Suppressor macrophage (primary cell): Measurements from ENCODE around the gene HPN.
A peak's percentile ranks its signal among the peaks of the same experiment; 100 is the strongest.
"Not testable (repeated sequence)": the region's sequence is repeated elsewhere in the genome, so short reads cannot be mapped to it uniquely, and the experiment has no call there.

Experiments
- DNase-seq, 4 experiments: peaks; one replicate each; pipeline ENCODE4 v3.0.0-alpha.2; 2020 to 2022
- total RNA-seq, 17 experiments: gene quantifications; one replicate each; lab custom pipeline; 2026; ENCODE audit warnings: mixed read lengths in 6 of 17, inconsistent platforms in 3 of 17; lab: John Stamatoyannopoulos, UW

The HPN gene
- 0.03 to 14.2 (median 1.7) reads per million in 17 experiments for total RNA-seq

- DNase-seq: no peak
These were observed at the start of gene HPN for GRCh38 chr19:35041548-35042055. TSS of gene HPN (plus strand) at chr19:35041721. CDS start at chr19:35042507, 786 bp downstream.

DNA sequence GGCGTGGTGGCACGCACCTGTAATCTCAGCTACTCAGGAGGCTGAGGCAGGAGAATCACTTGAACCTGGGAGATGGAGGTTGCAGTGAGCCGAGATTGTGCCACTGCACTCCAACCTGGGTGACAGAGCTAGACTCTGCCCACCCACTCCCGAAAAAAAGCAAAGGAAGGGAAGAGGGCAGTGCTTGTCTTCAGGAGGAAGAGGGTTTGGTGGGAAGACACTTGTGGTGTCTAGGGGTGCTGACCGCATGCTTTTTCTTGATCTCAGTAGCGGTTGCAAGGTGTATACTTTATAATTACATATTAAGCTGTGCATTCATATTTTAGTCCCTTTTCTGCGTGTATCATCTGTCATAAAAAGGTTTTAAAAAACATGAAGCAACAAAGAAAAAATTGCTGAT, 48.9 kb upstream of the HPN start:
- not testable (repeated sequence) for DNase-seq

DNA sequence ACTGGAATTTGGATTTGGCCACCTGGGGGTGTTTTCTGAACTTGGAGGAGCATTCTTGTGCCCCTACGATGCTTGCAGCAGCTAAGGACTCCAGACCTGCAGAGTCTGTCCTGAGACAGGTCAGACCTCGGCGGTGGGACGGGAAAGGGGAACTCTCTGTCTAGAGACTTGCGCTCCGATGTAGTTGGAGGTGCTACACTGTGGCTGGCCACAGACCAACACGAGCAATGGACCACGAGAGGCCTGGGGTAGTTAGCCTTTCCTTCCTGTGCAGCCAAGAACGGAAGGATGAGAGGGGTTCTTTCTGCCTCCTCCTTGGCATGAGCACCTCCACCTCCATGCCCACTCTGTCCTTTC, 47.3 kb upstream of the HPN start:
- DNase-seq: no peak

DNA sequence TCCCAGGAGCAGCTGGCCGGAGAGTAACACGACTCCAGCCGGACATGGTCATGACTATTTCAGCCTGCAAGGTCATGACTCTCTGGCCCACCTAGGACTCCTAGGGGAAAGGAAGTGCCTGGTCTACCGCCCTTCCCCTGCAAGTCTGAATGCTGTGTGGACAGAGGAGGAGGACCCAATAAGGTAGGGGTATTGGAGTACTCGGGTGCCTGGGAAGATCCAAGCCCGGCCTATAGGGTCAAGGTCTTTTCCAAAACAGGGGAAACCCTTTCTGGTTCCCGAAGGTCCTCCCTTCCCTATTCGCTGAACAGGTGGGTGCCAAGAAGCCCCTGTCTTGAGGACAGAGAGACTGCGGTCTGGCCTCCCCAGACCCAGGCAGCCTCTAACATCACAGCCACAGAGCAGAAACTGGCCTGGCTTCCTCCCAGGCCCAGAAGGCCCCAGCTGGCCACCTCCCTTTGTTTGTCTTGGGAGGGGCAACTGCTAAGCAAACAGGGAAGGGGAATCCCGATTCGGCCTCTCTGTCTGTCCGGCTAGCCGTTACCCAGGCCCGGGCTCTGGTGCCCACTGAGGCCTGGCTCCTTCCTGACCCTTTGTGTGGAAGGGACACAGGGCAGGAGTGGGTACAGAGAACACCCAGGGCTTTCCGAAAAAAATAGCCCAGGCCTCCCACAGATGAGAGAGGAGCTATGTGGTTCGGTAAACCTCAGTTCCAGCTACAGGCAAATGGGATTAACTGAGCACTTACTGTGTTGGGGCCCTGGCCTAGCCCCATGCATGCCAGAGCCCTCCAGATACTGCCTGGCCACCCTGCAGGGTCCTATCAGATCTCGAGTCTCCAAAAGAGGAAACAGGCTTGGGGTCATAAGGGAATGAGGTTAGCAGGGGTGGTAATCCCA, 46.6 kb upstream of the HPN start:
- DNase-seq: no peak

DNA sequence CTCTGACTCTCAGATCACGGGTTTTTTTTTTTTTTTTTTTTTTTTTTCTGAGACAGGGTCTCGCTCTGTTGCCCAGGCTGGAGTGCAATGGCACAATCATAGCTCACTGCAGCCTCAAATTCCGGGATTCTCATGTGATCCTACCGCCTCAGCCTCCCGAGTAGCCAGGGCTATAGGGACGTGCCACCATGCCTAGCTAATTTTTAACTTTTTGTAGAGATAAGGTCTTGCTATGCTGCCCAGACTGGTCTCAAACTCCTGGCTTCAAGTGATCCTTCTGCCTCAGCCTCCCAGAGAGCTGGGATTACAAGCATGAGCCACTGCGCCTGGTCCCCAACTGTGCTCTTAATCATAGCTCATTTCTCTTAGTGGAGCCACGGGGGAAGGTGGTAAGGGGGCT, 46.0 kb upstream of the HPN start:
- DNase-seq: no peak

DNA sequence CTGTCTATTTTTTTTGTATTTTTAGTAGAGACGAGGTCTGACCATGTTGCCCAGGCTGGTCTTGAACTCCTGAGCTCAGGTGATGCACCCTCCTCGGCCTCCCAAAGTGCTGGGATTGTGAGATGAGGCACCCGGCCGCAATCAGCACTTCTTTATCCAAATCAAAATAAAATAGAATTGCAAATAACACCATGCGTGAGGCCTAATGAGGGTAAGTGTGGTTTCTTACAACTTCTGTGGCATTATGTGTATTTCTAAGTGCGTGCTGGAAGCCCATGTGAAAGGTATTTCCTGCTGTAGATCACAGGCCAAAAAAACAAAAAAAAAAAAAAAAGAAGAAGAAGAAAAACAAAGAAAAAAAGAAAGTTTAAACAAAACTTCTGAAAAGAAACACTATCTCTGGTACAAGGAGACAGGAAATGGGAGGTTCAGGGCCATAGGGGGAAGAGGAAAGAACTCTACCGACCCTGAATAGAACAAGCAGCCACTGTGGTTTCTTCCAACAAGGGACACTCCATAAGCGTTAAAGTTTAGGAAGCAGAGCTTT, 44.4 kb upstream of the HPN start:
- peak in 1 of 4 experiments; percentile 22 for DNase-seq

GRCh38 chr19:34998224-34998623, 43.3 kb upstream of the HPN start:
- not testable (repeated sequence) for DNase-seq

GRCh38 chr19:34998777-34999497, 42.6 kb upstream of the HPN start:
- DNase-seq: no peak

DNA sequence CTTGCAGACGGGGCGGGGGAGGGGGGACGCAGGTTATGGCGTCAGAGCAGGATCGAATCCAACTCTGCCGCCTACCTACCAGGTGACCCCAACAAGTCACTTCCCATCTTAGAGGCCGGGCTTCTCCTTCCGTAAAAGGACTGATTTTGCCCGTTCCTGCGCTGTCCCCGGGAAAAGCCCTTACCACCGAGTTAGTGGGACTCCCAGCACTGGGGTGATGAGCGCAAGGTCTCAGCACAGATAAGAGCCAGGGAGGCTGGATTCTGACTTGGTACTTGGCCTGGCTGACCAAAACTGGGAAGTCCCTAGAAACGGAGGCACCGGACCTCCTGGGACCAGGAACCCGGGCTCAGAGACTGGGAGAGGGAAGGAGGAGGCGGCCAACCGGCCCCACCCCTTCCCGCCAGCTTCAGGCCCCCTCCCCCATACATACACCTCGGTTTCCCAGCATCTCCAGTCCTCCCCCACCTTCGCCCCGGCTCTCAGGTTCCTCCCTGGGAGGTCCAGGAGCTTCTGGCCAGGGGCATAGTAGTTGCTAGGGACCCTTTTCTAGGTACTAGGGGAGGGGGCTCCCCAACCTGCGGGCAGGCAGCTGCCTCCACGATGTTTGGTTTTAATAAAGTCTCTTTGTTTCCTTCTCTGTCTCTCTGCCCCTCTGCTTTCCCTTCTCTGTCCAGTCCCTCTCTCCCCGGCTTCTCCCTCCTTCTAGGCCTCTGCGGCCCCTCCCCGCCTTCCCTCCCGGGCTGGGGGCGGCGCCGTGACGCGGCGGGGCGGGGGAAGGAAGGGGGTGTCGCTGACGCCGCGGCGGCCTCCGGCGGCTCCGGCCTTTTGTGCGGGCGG, 41.8 kb upstream of the HPN start, which contains the start of gene GRAMD1A:
GRAMD1A (plus strand) TSS at position 826 of the 840 bp plus-strand sequence. CDS start 156 bp downstream, outside the sequence.
- DNase-seq: peak; percentile 85 to 96 (median 92)

DNA sequence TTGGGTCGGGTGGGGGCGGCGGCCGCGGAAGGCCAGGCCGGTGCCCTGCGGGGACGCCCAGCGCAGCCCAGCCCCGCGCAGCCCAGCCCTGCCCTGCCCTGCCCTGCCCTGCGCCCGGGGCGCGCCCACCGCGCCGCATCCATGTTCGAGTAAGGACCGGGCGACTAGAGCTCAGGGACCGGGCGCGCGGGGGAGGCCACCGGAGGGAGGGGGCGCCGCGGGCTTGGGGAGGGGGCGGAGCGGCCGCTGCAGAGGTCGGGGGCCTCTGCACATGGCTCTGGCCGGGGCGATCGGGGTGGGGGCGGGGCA, 41.2 kb upstream of the HPN start:
- DNase-seq: no peak

- DNase-seq: peak in 2 of 4 experiments; percentile 20 to 42
These were observed 40.6 kb upstream of the HPN start for GRCh38 chr19:35000647-35001501.

DNA sequence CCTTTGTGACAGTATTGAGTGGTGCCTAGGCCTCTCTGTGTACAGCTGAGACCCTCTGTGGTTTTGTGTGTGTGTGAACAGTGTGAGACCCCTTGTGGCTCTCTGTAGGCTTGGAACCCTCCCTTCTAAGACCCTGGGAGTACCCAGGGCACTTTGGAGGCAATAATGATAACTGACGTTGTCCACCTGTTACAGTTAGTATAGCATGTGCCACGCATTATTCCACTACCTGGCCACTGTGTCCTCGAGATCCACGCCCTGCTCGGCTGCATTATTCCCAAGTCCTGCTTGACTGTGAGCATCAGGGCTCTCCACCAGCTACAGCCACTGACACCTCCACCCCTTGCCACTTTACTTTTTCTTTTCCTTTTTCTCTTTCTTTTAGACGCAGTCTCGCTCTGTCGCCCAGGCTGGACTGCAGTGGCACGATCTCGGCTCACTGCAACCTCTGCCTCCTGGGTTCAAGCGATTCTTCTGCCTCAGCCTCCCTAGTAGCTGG, 39.4 kb upstream of the HPN start:
- DNase-seq: no peak

DNA sequence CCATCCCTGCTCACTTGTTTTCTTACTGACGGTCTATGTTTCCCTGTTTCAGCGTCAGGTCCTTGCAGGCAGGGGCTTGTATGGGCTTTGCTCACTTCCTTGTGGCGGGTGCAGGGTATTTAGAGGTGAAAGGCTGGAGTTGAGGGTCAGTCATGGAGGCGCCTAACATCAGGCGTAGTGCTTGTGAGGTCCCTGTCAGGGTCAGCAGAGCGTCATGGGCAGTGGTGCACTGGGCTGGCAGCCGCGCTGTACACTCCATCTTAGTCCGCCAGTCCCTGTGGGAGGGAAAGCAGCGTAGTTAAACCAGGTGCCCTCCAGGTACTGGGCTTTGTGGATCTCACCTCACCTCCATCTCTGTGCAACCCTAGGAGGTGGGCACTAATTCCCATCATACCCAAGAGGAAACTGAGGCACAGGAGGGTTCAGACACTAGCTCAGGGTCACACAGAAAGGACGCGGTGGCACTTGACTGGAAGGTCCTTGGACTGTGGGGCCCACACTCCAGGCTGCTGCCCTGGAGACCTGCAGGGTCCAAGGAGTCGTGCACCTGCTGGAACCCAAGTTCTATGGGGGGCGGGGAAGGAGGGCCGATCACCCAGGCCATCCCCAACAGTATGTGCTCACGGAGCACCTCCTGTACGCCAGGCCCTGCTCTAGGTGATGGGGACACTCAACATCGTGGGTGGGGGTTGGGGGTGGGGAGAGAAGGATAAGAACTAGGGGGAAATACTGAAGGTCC, 36.8 kb upstream of the HPN start:
- no peak for DNase-seq

GRCh38 chr19:35005256-35005977, 36.1 kb upstream of the HPN start:
- DNase-seq: no peak

DNA sequence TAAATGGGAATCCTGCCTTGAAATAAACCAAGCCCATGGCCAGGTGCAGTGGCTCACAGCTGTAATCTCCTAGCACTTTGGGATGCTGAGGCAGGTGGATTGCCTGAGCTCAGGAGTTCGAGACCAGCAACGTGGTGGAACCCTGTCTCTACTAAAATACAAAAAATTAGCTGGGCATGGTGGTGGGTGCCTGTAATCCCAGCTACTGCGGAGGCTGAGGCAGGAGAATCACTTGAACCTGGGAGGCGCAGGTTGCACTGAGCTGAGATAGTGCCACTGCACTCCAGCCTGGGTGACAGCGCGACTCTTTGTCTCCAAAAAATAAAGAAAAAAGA, 35.5 kb upstream of the HPN start:
- DNase-seq: not testable (repeated sequence)

GRCh38 chr19:35006342-35006998, 35.1 kb upstream of the HPN start:
- DNase-seq: no peak

DNA sequence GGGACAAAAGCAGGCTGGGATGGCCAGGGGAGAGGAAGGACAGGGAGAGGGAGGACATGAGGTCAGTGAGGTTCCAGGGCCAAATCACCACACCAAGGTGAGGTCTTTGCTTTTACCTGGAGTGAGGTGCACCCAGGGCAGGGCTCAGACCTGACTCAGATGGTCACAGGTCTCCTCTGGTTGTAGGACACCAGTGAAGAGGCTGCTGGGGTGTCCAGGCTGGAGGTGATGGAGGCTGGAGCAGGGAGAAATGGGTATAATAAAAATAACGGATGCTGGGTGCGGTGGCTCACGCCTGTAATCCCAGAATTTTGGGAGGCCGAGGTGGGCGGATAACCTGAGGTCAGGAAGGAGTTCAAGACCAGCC, 34.5 kb upstream of the HPN start:
- no peak for DNase-seq

DNA sequence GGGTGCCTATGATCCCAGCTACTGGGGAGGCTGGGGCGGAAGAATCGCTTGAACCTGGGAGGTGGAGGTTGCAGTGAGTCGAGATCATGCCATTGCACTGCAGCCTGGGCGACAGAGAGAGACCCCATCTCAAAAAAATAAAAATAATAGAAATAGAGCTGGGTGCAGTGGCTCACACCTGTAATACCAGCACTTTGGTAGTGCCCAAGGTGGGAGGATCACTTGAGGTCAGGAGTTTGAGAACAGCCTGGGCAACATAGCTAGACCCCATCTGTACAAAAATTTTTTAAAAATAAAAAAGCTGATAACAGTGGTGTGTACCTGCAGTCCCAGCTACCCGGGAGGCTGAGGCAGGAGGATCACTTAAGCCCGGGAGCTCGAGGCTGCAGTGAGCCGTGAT, 34.1 kb upstream of the HPN start:
- not testable (repeated sequence) for DNase-seq

- DNase-seq: no peak
These were observed 32.6 kb upstream of the HPN start for GRCh38 chr19:35008891-35009341.
